Stimulated activated CD4-positive, alpha-beta T cell treated with anti-CD3 and anti-CD28 coated beads, Interleukin-15, amount 100 ng/mL, for 48 hours (primary cell): Measurements from ENCODE around the gene PHLPP2.
"Not testable (repeated sequence)": the region's sequence is repeated elsewhere in the genome, so short reads cannot be mapped to it uniquely, and the experiment has no call there.

ENCODE experiments used
- DNase-seq, 2 donors: peaks; one replicate each; pipeline ENCODE4 v3.0.0-alpha.2; 2020; ENCODE audit warnings: low read depth in 2 of 2

The PHLPP2 gene

DNA sequence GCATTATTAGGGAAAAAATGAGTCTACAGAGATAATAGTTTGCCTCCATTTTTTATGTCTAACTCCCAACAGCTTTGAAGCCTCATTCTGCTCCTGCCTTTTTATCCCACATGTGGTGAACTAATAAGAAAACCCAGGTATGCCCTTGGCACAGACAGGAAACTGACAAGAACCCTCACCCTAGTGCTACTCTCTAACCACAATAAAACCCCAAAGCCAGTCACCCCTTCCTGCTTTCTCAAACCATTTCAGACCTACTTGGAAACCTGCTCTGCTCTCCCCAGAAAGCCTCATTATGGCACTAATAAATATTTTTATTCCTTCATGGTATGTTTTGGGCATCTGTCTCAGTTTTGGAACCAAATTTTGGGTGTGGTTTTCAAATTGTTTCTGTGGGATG, 102.4 kb downstream of the PHLPP2 start:
- DNase-seq, result no peak

- no peak for DNase-seq
These were observed 106.1 kb downstream of the PHLPP2 start for GRCh38 chr16:71618429-71618828.

GRCh38 chr16:71614956-71615355, 109.5 kb downstream of the PHLPP2 start:
- not testable (repeated sequence) for DNase-seq

DNA sequence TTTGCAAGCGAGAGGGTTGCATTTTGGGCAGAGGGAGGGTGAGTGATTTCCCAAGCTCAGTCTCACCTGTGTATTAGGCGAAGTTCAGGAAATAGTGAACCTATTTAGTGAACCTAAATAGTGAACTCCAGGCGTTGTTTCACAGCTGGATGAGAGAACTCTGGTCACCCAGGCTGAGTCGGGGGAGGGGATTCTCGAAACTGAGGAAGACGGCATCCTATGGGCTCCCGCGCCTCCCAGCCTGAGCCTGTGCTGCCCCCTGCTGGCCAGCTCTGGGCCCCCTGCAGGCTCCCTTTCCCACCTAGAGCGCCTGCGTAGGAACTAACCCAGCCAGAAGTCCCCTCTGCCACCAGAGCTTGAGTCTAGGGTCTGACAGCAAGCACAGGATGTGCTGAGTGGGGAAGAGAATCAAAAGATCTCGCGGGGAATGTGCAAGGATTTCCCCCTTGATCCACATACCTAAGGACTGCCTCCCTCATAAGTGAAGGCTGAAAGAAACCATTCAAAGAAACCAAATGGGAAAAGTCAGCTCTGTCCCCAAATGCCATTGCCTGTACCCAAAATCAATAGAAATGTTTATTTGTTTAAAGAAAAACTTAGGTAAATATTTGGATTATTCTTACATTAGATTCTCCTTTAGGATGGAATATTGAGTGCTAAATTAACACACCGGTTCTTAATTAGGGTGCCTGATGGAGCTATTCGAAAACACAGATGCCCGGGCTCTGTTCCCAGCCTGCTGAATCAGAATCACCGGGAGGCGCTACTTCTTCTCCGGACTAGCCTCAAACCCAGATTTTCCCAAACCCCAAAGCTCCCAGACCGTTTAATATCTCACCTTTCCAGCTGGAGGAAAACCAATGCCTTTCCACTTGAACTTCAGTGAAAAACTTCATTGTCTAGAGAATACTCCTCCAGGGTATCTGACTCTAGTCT, 113.3 kb downstream of the PHLPP2 start:
- peak; percentile 67 to 79 for DNase-seq

GRCh38 chr16:71610447-71610846, 114.1 kb downstream of the PHLPP2 start:
- no peak for DNase-seq

DNA sequence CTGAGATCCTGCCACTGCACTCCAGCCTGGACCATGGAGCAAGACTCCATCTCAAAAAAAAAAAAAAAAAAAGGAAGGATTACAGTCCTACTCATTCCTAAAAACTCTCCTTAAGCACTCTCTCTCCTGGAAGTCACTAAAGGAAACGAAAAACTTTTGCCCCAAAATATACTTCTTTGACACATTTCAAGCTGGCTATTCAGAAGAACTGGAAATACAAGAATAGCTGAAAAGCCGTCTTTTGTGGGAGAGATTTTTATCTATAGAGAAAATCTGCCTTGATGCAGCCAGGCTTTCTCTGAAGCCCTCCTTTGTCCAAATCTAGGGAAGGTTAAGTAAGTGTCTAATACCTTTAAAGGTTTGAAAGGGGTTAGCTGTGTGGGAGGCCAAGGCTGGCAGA, 115.4 kb downstream of the PHLPP2 start:
- no peak for DNase-seq

GRCh38 chr16:71600822-71601221, 123.7 kb downstream of the PHLPP2 start:
- no peak for DNase-seq

DNA sequence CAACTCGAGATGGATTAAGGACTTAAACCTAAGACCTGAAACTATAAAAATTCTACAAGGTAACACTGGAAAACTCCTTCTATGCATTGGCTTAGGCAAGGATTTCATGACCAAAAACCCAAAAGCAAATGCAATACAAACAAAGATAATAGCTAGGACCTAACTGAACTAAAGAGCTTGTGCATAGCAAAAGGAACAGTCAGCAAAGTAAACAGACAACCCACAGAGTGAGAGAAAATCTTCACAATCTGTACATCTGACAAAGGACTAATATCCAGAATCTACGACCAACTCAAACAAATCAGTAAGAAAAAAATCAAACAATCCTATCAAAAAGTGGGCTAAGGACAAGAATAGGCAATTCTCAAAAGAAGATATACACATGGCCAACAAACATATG, 126.1 kb downstream of the PHLPP2 start:
- DNase-seq, result not testable (repeated sequence)

GRCh38 chr16:71595340-71595826, 129.1 kb downstream of the PHLPP2 start:
- not testable (repeated sequence) for DNase-seq
